Liver (tissue), 9 donors: Measurements from ENCODE around the gene RAI1. TPM values are rescaled to one million over a fixed set of nuclear protein-coding genes. Genes with fewer than 3 reads are reported as not detected.

Experiments
- DNase-seq: peaks from one replicate; pipeline ENCODE4 v3.0.0-alpha.2; 2017; ENCODE audit warnings: low spot score
- H3K27ac ChIP-seq, 2 donors: one replicate each; pipeline ENCODE4 v1.7.0; 2013; ENCODE audit warnings: inconsistent platforms in 2 of 2, low read length in 2 of 2, control low read depth in 1 of 2, low read depth in 1 of 2, mild to moderate bottlenecking in 1 of 2
- H3K27me3 ChIP-seq, 4 donors: one replicate each; pipeline versions ENCODE4 v1.6.1 to v1.7.0; 2013; ENCODE audit warnings: low read length in 3 of 4, inconsistent platforms in 1 of 4, mild to moderate bottlenecking in 1 of 4, moderate library complexity in 1 of 4; ENCODE audit not compliant: control insufficient read depth in 4 of 4, insufficient read depth in 4 of 4
- H3K36me3 ChIP-seq, 4 donors: one replicate each; pipeline versions ENCODE4 v1.6.1 to v1.7.0; 2013; ENCODE audit warnings: low read length in 3 of 4, mild to moderate bottlenecking in 3 of 4, low read depth in 1 of 4, moderate library complexity in 1 of 4; ENCODE audit not compliant: control insufficient read depth in 4 of 4, insufficient read depth in 3 of 4
- H3K4me1 ChIP-seq, 4 donors: one replicate each; pipeline versions ENCODE4 v1.6.1 to v1.7.0; 2013; ENCODE audit warnings: low read length in 3 of 4, mild to moderate bottlenecking in 3 of 4, moderate library complexity in 1 of 4; ENCODE audit not compliant: control insufficient read depth in 4 of 4, insufficient read depth in 4 of 4
- H3K4me3 ChIP-seq, 3 donors: one replicate each; pipeline versions ENCODE4 v1.6.1 to v1.7.0; 2013; ENCODE audit warnings: low read length in 3 of 3, control low read depth in 1 of 3, low read depth in 1 of 3, mild to moderate bottlenecking in 1 of 3
- H3K9ac ChIP-seq, 2 donors: one replicate each; pipeline ENCODE4 v1.7.0; 2013; ENCODE audit warnings: low read length in 2 of 2, mild to moderate bottlenecking in 2 of 2, moderate library complexity in 2 of 2, control low read depth in 1 of 2, low read depth in 1 of 2
- H3K9me3 ChIP-seq, 4 donors: one replicate each; pipeline versions ENCODE4 v1.6.1 to v1.7.0; 2013; ENCODE audit warnings: low read length in 3 of 4; ENCODE audit not compliant: control insufficient read depth in 4 of 4
- ATF3 ChIP-seq: IDR thresholded peaks from 2 replicates; pipeline ENCODE4 v1.6.1; 2016; ENCODE audit warnings: antibody characterized with exemption
- CTCF ChIP-seq: fragments of 150-350 bp; IDR thresholded peaks from 2 replicates; pipeline ENCODE4 v1.5.1; 2017; ENCODE audit warnings: improper control_type of control experiment, low read depth, low read length; ENCODE audit not compliant: missing input control
- EGR1 ChIP-seq, 2 donors: IDR thresholded peaks; 2 replicates each; pipeline ENCODE4 v1.6.1; 2016 to 2018; ENCODE audit warnings: antibody characterized with exemption in 2 of 2, low read depth in 2 of 2
- FOXA1 ChIP-seq: IDR thresholded peaks from 2 replicates; pipeline ENCODE4 v1.6.1; 2016; ENCODE audit warnings: antibody characterized with exemption
- FOXA2 ChIP-seq: IDR thresholded peaks from 2 replicates; pipeline ENCODE4 v1.6.1; 2016; ENCODE audit warnings: antibody characterized with exemption
- GABPA ChIP-seq, 2 donors: IDR thresholded peaks in 1 of 2; conservative IDR thresholded peaks in 1 of 2; 2 replicates each; pipeline ENCODE4 v1.6.1; 2016; ENCODE audit warnings: antibody characterized with exemption in 2 of 2, mild to moderate bottlenecking in 1 of 2, moderate library complexity in 1 of 2
- HNF4A ChIP-seq, 2 donors: conservative IDR thresholded peaks; 2 replicates each; pipeline ENCODE4 v1.6.1; 2016; ENCODE audit warnings: antibody characterized with exemption in 2 of 2, mild to moderate bottlenecking in 2 of 2
- HNF4G ChIP-seq: IDR thresholded peaks from 2 replicates; pipeline ENCODE4 v1.6.1; 2016; ENCODE audit warnings: antibody characterized with exemption
- JUND ChIP-seq, 2 donors: IDR thresholded peaks; 2 replicates each; pipeline ENCODE4 v1.6.1; 2016; ENCODE audit warnings: antibody characterized with exemption in 2 of 2
- MAX ChIP-seq: IDR thresholded peaks from 2 replicates; pipeline ENCODE4 v1.6.1; 2016; ENCODE audit warnings: antibody characterized with exemption
- NR2F2 ChIP-seq: IDR thresholded peaks from 2 replicates; pipeline ENCODE4 v1.6.1; 2016; ENCODE audit warnings: antibody characterized with exemption
- REST ChIP-seq: IDR thresholded peaks from 2 replicates; pipeline ENCODE4 v1.6.1; 2016; ENCODE audit warnings: antibody characterized with exemption, mild to moderate bottlenecking
- RXRA ChIP-seq, 2 donors: IDR thresholded peaks; 2 replicates each; pipeline ENCODE4 v1.6.1; 2017 to 2018; ENCODE audit warnings: antibody characterized with exemption in 2 of 2, mild to moderate bottlenecking in 1 of 2
- SP1 ChIP-seq: IDR thresholded peaks from 2 replicates; pipeline ENCODE4 v1.6.1; 2018; ENCODE audit warnings: antibody characterized with exemption, mild to moderate bottlenecking
- TAF1 ChIP-seq: conservative IDR thresholded peaks from 2 replicates; pipeline ENCODE4 v1.6.1; 2016; ENCODE audit warnings: antibody characterized with exemption, mild to moderate bottlenecking
- YY1 ChIP-seq: IDR thresholded peaks from 2 replicates; pipeline ENCODE4 v1.6.1; 2016; ENCODE audit warnings: antibody characterized with exemption, mild to moderate bottlenecking
- ZBTB33 ChIP-seq: IDR thresholded peaks from 2 replicates; pipeline ENCODE4 v1.6.1; 2016; ENCODE audit warnings: antibody characterized with exemption
- WGBS: extraction: QIAGEN DNeasy Blood & Tissue Kit; methylation state at CpG from one replicate; pipeline ENCODE4 v1.1.7; 2013; 5-methylcytosine and 5-hydroxymethylcytosine counted together
- polyA plus RNA-seq, 2 donors: library from polyadenylated mRNA; stranded (reverse) in 1 of 2; unstranded in 1 of 2; fragments of 200-250 nt in 1 of 2; fragments of >200 nt in 1 of 2; fragmentation: Nextera tagmentation in 1 of 2; extraction: Ambion mirVana in 1 of 2; gene quantifications; one replicate each; pipeline versions ENCODE4 v1.2.1 to v1.2.3, GENCODE V29; 2013 to 2015
- total RNA-seq, 2 donors: library from RNA; depleted of rRNA; stranded (reverse); fragments of >200 nt; gene quantifications; one replicate each; pipeline ENCODE4 v1.2.3, GENCODE V29; 2014
- donor health status: healthy.
- donor health status: healthy.
- donor health status: healthy.
- donor health status: healthy.
- donor health status: healthy.

Gene RAI1
- total and polyA plus RNA-seq, 4 donors, result 0.57 to 7.6 (median 5.3) TPM

GRCh38 chr17:17726458-17727060 is 45.3 kb downstream of the RAI1 start (continued):
- no peak for TF ChIP-seq GABPA (IDR thresholded peaks at IDR 0.05 in 1 of 2, conservative IDR thresholded peaks at IDR 0.05 in 1 of 2)

- no peak overlapping the region for H3K27ac ChIP-seq
- DNase-seq, result no peak
- no peak overlapping the region for H3K9ac ChIP-seq
- TF ChIP-seq SP1 (no peak), NR2F2 (no peak), YY1 (no peak), RXRA (IDR thresholded peaks at IDR 0.05) (no peak), FOXA1 (no peak), CTCF (no peak), ZBTB33 (no peak), REST (no peak), ATF3 (no peak), FOXA2 (no peak), GABPA (IDR thresholded peaks at IDR 0.05 in 1 of 2, conservative IDR thresholded peaks at IDR 0.05 in 1 of 2) (no peak), HNF4A (conservative IDR thresholded peaks at IDR 0.05) (no peak), TAF1 (no peak), MAX (no peak), HNF4G (no peak), EGR1 (IDR thresholded peaks at IDR 0.05; ENCODE audit: low read depth in 2 of 2) (no peak), JUND (IDR thresholded peaks at IDR 0.05) (no peak)
- 91% methylated on average over 13 of the region's 13 CpGs for WGBS
- H3K9me3 ChIP-seq, result no peaks in the 10 kb centered on the region
- H3K27me3 ChIP-seq, result no peaks in the 10 kb centered on the region
- no peak overlapping the region for H3K4me3 ChIP-seq
- peaks cover 0 to 4% (median 4%) of the 10 kb centered on the region in 4 donors for H3K4me1 ChIP-seq
- H3K36me3 ChIP-seq, result no peaks in the 10 kb centered on the region
Observed at GRCh38 chr17:17727111-17727659, 45.9 kb downstream of the RAI1 start.
